Motor neuron (in vitro differentiated cells): ENCODE results near the gene RAMP3. TPM values are rescaled to one million over a fixed set of nuclear protein-coding genes. Genes with fewer than 3 reads are reported as not detected.

Source experiments
- ATAC-seq, 8 experiments: fragments of 200-7000 bp; cut with Tn5 transposase; replicated peaks in 6 of 8; 2 replicates each; pipeline ENCODE4 v1.8.0; 2021; ENCODE audit warnings: mild to moderate bottlenecking in 8 of 8, moderate library complexity in 8 of 8
- H3K27ac ChIP-seq, 2 donors: fragments of 250-450 bp; sonication (Bioruptor Pico); 2 replicates each; pipeline ENCODE4 v1.9.0; 2021; ENCODE audit warnings: antibody characterized with exemption in 2 of 2, mild to moderate bottlenecking in 2 of 2, moderate library complexity in 1 of 2
- H3K4me1 ChIP-seq, 2 donors: fragments of 250-450 bp; sonication (Bioruptor Pico); replicated peaks in 1 of 2; 2 replicates each; pipeline ENCODE4 v1.6.1; 2021; ENCODE audit warnings: antibody characterized with exemption in 2 of 2, mild to moderate bottlenecking in 2 of 2, moderate library complexity in 1 of 2
- H3K4me3 ChIP-seq, 5 donors: fragments of 250-450 bp; sonication (Bioruptor Pico); 2 replicates each; pipeline ENCODE4 v1.9.0; 2021; ENCODE audit warnings: antibody characterized with exemption in 5 of 5, mild to moderate bottlenecking in 5 of 5, moderate library complexity in 4 of 5
- WGBS, 10 experiments: fragments of 450-650 bp; shearing (Covaris generic); methylation state at CpG; one replicate each; pipeline ENCODE4 v1.0.0; 2022; 5-methylcytosine and 5-hydroxymethylcytosine counted together
- in situ Hi-C, 9 experiments: fragments of 400-800 bp; cut with MboI; loops; one replicate each; pipeline ENCODE4 v1.15.0; 2021; ENCODE audit warnings: low sequenced_read_pairs in 9 of 9, low pct_unique_long_range_greater_than_20kb in 2 of 9; ENCODE audit not compliant: unreplicated experiment in 9 of 9
- total RNA-seq, 8 experiments: library from RNA; unstranded; fragments of 300-600 nt; gene quantifications; 2 replicates each; pipeline versions ENCODE4 v1.2.3 to v1.2.4, GENCODE V29; 2022

RAMP3 gene
- total RNA-seq, 8 experiments from 2014 or later: 0.13 to 0.71 (median 0.31) TPM; not detected in 5

DNA sequence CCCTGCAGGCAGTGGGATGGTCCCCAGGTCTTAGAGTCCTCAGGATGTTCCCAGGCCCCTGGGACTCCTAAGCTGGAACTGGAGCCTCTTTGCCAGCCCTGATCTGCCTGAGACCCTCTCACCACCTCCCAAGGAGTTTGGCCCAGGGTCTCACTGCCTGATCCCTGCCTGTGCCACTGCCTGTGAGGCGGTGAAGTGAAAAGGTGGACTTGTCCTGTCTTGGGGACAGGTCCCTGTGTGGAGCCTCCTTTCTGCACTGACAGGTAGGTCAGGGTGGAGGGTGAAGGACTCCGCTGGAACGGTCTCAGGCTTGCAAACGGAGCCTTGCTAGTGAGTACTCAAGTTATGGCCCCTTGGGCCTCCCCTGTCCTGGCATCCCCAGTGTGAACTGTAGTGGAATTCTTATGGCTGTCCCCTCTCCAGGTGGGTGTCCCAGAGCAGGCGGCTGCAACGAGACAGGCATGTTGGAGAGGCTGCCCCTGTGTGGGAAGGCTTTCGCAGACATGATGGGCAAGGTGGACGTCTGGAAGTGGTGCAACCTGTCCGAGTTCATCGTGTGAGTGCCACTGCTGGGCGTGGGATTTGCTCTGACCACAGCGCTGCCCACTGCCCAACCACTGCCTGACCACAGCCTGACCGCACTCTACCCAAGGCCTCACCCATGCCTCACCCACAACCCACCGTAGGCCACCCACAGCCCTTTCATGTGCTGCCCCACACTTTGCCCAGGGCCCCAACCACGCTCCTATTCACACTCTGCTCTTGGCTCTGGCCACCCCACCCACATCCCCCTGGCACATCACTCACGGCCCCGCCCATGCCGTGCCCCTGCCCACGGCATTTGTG is 19.5 kb downstream of the RAMP3 start:
- Histone ChIP-seq H3K27ac (no peak overlapping the region), H3K4me3 (no peak overlapping the region), H3K4me1 (no peaks in the 10 kb centered on the region)
- ATAC-seq: no peak
- in situ Hi-C loops: no loop called here
- WGBS, 10 experiments: 87 to 100% (median 91%) methylated on average over 1 to 8 of the region's 19 CpGs; no CpG with 5 or more reads in 6 of the 10 experiments

- WGBS, 10 experiments: 17% methylated on average over 1 of the region's 3 CpGs; no CpG with 5 or more reads in 9 of the 10 experiments
- in situ Hi-C loops: no loop called here
Observed at GRCh38 chr7:45177801-45178200, 20.2 kb downstream of the RAMP3 start.

GRCh38 chr7:45178241-45179225 is 20.9 kb downstream of the RAMP3 start:
- in situ Hi-C loops: no loop called here
- ATAC-seq: peak in 2 of 8 experiments; percentile 30 to 75
- no peaks in the 10 kb centered on the region for H3K4me1 ChIP-seq
- no peak overlapping the region for H3K4me3 ChIP-seq
- 51 to 80% (median 73%) methylated on average over 1 to 9 of the region's 13 CpGs; no CpG with 5 or more reads in 3 of the 10 experiments for WGBS, 10 experiments
- H3K27ac ChIP-seq: no peak overlapping the region

More at GRCh38 chr7:45177801-45178200, 20.2 kb downstream of the RAMP3 start:
- H3K4me1 ChIP-seq: no peaks in the 10 kb centered on the region
- ATAC-seq: peak in 1 of 8 experiments; percentile 27
- H3K4me3 ChIP-seq: no peak overlapping the region
- no peak overlapping the region for H3K27ac ChIP-seq

DNA sequence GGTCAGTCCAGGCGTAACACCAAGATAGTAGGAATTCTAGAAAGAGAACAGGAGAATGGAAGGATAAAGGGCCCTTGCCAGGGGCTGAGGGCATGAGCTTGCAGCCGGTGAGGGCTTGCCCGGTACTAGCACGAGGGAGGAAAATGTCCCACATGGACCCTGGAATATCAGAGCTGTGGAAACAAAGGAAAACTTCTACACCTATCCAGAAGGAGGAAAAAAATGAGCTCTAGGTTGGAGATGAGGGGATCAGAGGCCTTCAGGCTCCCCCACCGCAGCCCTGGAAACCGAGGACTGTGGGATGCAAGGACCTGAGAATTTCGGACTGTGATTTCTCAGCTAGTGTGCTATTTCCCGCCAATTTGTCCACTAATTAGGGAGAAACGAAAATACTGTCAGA is 22.1 kb downstream of the RAMP3 start:
- in situ Hi-C loops: no loop called here
- no peak overlapping the region for H3K27ac ChIP-seq
- ATAC-seq: no peak
- WGBS, 10 experiments: 49 to 92% (median 79%) methylated on average over 1 to 6 of the region's 9 CpGs; no CpG with 5 or more reads in 2 of the 10 experiments
- H3K4me3 ChIP-seq: no peak overlapping the region
- H3K4me1 ChIP-seq: no peaks in the 10 kb centered on the region

- in situ Hi-C loops: no loop called here
- Histone ChIP-seq H3K27ac (no peak overlapping the region), H3K4me1 (no peaks in the 10 kb centered on the region), H3K4me3 (no peak overlapping the region)
- 0 to 90% (median 48%) methylated on average over 1 to 8 of the region's 13 CpGs; no CpG with 5 or more reads in 6 of the 10 experiments for WGBS, 10 experiments
- no peak for ATAC-seq
Observed at GRCh38 chr7:45180084-45180986, 22.7 kb downstream of the RAMP3 start.

GRCh38 chr7:45181286-45181960 is 23.8 kb downstream of the RAMP3 start:
- 10 to 100% (median 83%) methylated on average over 1 to 4 of the region's 7 CpGs; no CpG with 5 or more reads in 3 of the 10 experiments for WGBS, 10 experiments
- Histone ChIP-seq H3K27ac (no peak overlapping the region), H3K4me1 (no peaks in the 10 kb centered on the region), H3K4me3 (no peak overlapping the region)
- ATAC-seq: no peak
- in situ Hi-C loops: no loop called here

GRCh38 chr7:45181991-45182855 is 24.6 kb downstream of the RAMP3 start:
- Histone ChIP-seq H3K4me3 (no peak overlapping the region), H3K27ac (no peak overlapping the region), H3K4me1 (no peaks in the 10 kb centered on the region)
- in situ Hi-C loops: no loop called here
- no peak for ATAC-seq
- 33 to 100% (median 100%) methylated on average over 1 to 3 of the region's 8 CpGs; no CpG with 5 or more reads in 7 of the 10 experiments for WGBS, 10 experiments

GRCh38 chr7:45182856-45183710 is 25.5 kb downstream of the RAMP3 start:
- in situ Hi-C loops: no loop called here
- Histone ChIP-seq H3K4me1 (no peaks in the 10 kb centered on the region), H3K4me3 (no peak overlapping the region), H3K27ac (no peak overlapping the region)
- no peak for ATAC-seq
- 0 to 100% (median 80%) methylated on average over 1 to 9 of the region's 21 CpGs; no CpG with 5 or more reads in 3 of the 10 experiments for WGBS, 10 experiments

- in situ Hi-C loops: no loop called here
- whole genome bisulfite sequencing, 10 experiments: 20 to 100% (median 87%) methylated on average over 1 to 4 of the region's 10 CpGs; no CpG with 5 or more reads in 5 of the 10 experiments
- no peak overlapping the region for H3K27ac ChIP-seq
- no peak overlapping the region for H3K4me3 ChIP-seq
- ATAC-seq: no peak
- no peaks in the 10 kb centered on the region for H3K4me1 ChIP-seq
Observed at GRCh38 chr7:45183711-45184210, 26.2 kb downstream of the RAMP3 start.

GRCh38 chr7:45184326-45185027 is 26.9 kb downstream of the RAMP3 start:
- no peak for ATAC-seq
- in situ Hi-C loops: no loop called here
- 57 to 100% (median 82%) methylated on average over 1 to 4 of the region's 7 CpGs; no CpG with 5 or more reads in 5 of the 10 experiments for WGBS, 10 experiments
- Histone ChIP-seq H3K27ac (no peak overlapping the region), H3K4me1 (no peaks in the 10 kb centered on the region), H3K4me3 (no peak overlapping the region)
